Measurements from ENCODE around the gene SMAD3. TPM values are rescaled to one million over a fixed set of nuclear protein-coding genes. Genes with fewer than 3 reads are reported as not detected.

Gene SMAD3
- total and polyA plus RNA-seq, 3 experiments from 2014 or later, result 30.2 to 34.2 (median 31.7) TPM

GRCh38 chr15:67178569-67179210 lies 113.3 kb downstream of the SMAD3 start:
- Histone ChIP-seq H3K27ac (ENCODE audit: low read depth, low read length) (no peak overlapping the region), H3K9me3 (ENCODE audit: low read length) (no peaks in the 10 kb centered on the region), H3K4me1 (ENCODE audit: insufficient read depth, low read length) (peaks cover 6% of the 10 kb centered on the region), H3K36me3 (ENCODE audit: insufficient read depth, low read length) (peaks cover 17% of the 10 kb centered on the region), H3K27me3 (ENCODE audit: insufficient read depth, low read length, poor library complexity, severe bottlenecking) (no peaks in the 10 kb centered on the region), H3K4me3 (ENCODE audit: low read length) (no peak overlapping the region)
- Mint-ChIP-seq H3K27ac (peak overlapping the region in 4 of 8 donors; percentile 19 to 78 (median 34)), H3K9me3 (no peaks in the 10 kb centered on the region), H3K4me1 (peaks cover 24 to 33% (median 31%) of the 10 kb centered on the region in 3 donors), H3K27me3 (peaks cover 0 to 1% of the 10 kb centered on the region in 2 donors), H3K36me3 (peaks cover 0 to 93% (median 14%) of the 10 kb centered on the region in 3 donors), H3K4me3 (no peak overlapping the region)
- POLR2A ChIA-PET, result no interaction called here
- CTCF ChIA-PET, result interaction anchor here (1.1 kb wide), 1 partner anchor 77 kb away, joined by 3 read pairs; no protein-coding TSS in a partner anchor
- DNase-seq, result no peak

GRCh38 chr15:67179411-67179995 lies 114.1 kb downstream of the SMAD3 start:
- H3K4me3 Mint-ChIP-seq, result no peak overlapping the region
- H3K27ac ChIP-seq (ENCODE audit: low read depth, low read length), result no peak overlapping the region
- H3K36me3 ChIP-seq (ENCODE audit: insufficient read depth, low read length), result peaks cover 17% of the 10 kb centered on the region
- ChIA-PET POLR2A (no interaction called here), CTCF (no interaction called here)
- H3K27me3 Mint-ChIP-seq, result peaks cover 0 to 1% of the 10 kb centered on the region in 2 donors
- H3K27ac Mint-ChIP-seq, result peak overlapping the region in 6 of 8 donors; percentile 57 to 82 (median 64)
- peaks cover 16 to 25% (median 25%) of the 10 kb centered on the region in 3 donors for H3K4me1 Mint-ChIP-seq
- peaks cover 6% of the 10 kb centered on the region for H3K4me1 ChIP-seq (ENCODE audit: insufficient read depth, low read length)
- DNase-seq, result no peak
- no peaks in the 10 kb centered on the region for H3K27me3 ChIP-seq (ENCODE audit: insufficient read depth, low read length, poor library complexity, severe bottlenecking)
- H3K9me3 ChIP-seq (ENCODE audit: low read length), result no peaks in the 10 kb centered on the region
- H3K36me3 Mint-ChIP-seq, result peaks cover 0 to 93% (median 10%) of the 10 kb centered on the region in 3 donors
- no peak overlapping the region for H3K4me3 ChIP-seq (ENCODE audit: low read length)
- H3K9me3 Mint-ChIP-seq, result no peaks in the 10 kb centered on the region

- Mint-ChIP-seq H3K27ac (peak overlapping the region in 6 of 8 donors; percentile 1 to 82 (median 65)), H3K36me3 (peaks cover 0 to 93% (median 10%) of the 10 kb centered on the region in 3 donors), H3K27me3 (peaks cover 0 to 1% of the 10 kb centered on the region in 2 donors), H3K4me3 (no peak overlapping the region), H3K4me1 (peaks cover 16 to 23% (median 22%) of the 10 kb centered on the region in 3 donors), H3K9me3 (no peaks in the 10 kb centered on the region)
- ChIA-PET POLR2A (no interaction called here), CTCF (no interaction called here)
- H3K4me1 ChIP-seq (ENCODE audit: insufficient read depth, low read length), result peaks cover under 1% of the 10 kb centered on the region
- H3K27me3 ChIP-seq (ENCODE audit: insufficient read depth, low read length, poor library complexity, severe bottlenecking), result no peaks in the 10 kb centered on the region
- no peaks in the 10 kb centered on the region for H3K9me3 ChIP-seq (ENCODE audit: low read length)
- peaks cover 21% of the 10 kb centered on the region for H3K36me3 ChIP-seq (ENCODE audit: insufficient read depth, low read length)
- H3K27ac ChIP-seq (ENCODE audit: low read depth, low read length), result no peak overlapping the region
- DNase-seq, result no peak
- no peak overlapping the region for H3K4me3 ChIP-seq (ENCODE audit: low read length)
Measured at GRCh38 chr15:67180035-67180434, 114.6 kb downstream of the SMAD3 start.

- no peaks in the 10 kb centered on the region for H3K9me3 ChIP-seq (ENCODE audit: low read length)
- H3K27ac ChIP-seq (ENCODE audit: low read depth, low read length), result no peak overlapping the region
- no peaks in the 10 kb centered on the region for H3K4me1 ChIP-seq (ENCODE audit: insufficient read depth, low read length)
- Mint-ChIP-seq H3K36me3 (peaks cover 0 to 93% (median 10%) of the 10 kb centered on the region in 3 donors), H3K4me1 (peaks cover 16 to 23% (median 22%) of the 10 kb centered on the region in 3 donors), H3K4me3 (no peak overlapping the region), H3K9me3 (no peaks in the 10 kb centered on the region), H3K27ac (peak overlapping the region in 1 of 8 donors; percentile 23), H3K27me3 (peaks cover 0 to 4% of the 10 kb centered on the region in 2 donors)
- ChIA-PET POLR2A (no interaction called here), CTCF (interaction anchor here (0.8 kb wide), 1 partner anchor 32 kb away, joined by 3 read pairs; no protein-coding TSS in a partner anchor)
- DNase-seq, result no peak
- H3K4me3 ChIP-seq (ENCODE audit: low read length), result no peak overlapping the region
- no peaks in the 10 kb centered on the region for H3K27me3 ChIP-seq (ENCODE audit: insufficient read depth, low read length, poor library complexity, severe bottlenecking)
- peaks cover 23% of the 10 kb centered on the region for H3K36me3 ChIP-seq (ENCODE audit: insufficient read depth, low read length)
Measured at GRCh38 chr15:67180514-67181191, 115.3 kb downstream of the SMAD3 start.

- ChIA-PET CTCF (interaction anchor here (0.8 kb wide), 1 partner anchor 33 kb away, joined by 3 read pairs; no protein-coding TSS in a partner anchor), POLR2A (no interaction called here)
- no peaks in the 10 kb centered on the region for H3K4me1 ChIP-seq (ENCODE audit: insufficient read depth, low read length)
- Mint-ChIP-seq H3K9me3 (no peaks in the 10 kb centered on the region), H3K27ac (peak overlapping the region in 2 of 8 donors; percentile 23 to 81), H3K4me3 (no peak overlapping the region), H3K36me3 (peaks cover 0 to 93% (median 10%) of the 10 kb centered on the region in 3 donors), H3K27me3 (peaks cover 0 to 6% of the 10 kb centered on the region in 2 donors), H3K4me1 (peaks cover 14 to 22% (median 22%) of the 10 kb centered on the region in 3 donors)
- H3K36me3 ChIP-seq (ENCODE audit: insufficient read depth, low read length), result peaks cover 23% of the 10 kb centered on the region
- no peak overlapping the region for H3K27ac ChIP-seq (ENCODE audit: low read depth, low read length)
- H3K9me3 ChIP-seq (ENCODE audit: low read length), result no peaks in the 10 kb centered on the region
- no peak overlapping the region for H3K4me3 ChIP-seq (ENCODE audit: low read length)
- DNase-seq, result no peak
- no peaks in the 10 kb centered on the region for H3K27me3 ChIP-seq (ENCODE audit: insufficient read depth, low read length, poor library complexity, severe bottlenecking)
Measured at GRCh38 chr15:67181221-67181639, 115.8 kb downstream of the SMAD3 start.

GRCh38 chr15:67183443-67184169 lies 118.2 kb downstream of the SMAD3 start:
- ChIA-PET CTCF (no interaction called here), POLR2A (interaction anchor here (0.7 kb wide), 1 partner anchor 78 kb away, joined by 5 read pairs; no protein-coding TSS in a partner anchor)
- H3K9me3 ChIP-seq (ENCODE audit: low read length), result no peaks in the 10 kb centered on the region
- H3K4me3 Mint-ChIP-seq, result peak overlapping the region in 1 of 7 donors; percentile 61
- peaks cover 22% of the 10 kb centered on the region for H3K36me3 ChIP-seq (ENCODE audit: insufficient read depth, low read length)
- peaks cover 0 to 7% of the 10 kb centered on the region in 2 donors for H3K27me3 Mint-ChIP-seq
- H3K27ac ChIP-seq (ENCODE audit: low read depth, low read length), result no peak overlapping the region
- H3K27me3 ChIP-seq (ENCODE audit: insufficient read depth, low read length, poor library complexity, severe bottlenecking), result no peaks in the 10 kb centered on the region
- H3K4me3 ChIP-seq (ENCODE audit: low read length), result no peak overlapping the region
- no peaks in the 10 kb centered on the region for H3K9me3 Mint-ChIP-seq
- peaks cover 13 to 19% (median 14%) of the 10 kb centered on the region in 3 donors for H3K4me1 Mint-ChIP-seq
- H3K36me3 Mint-ChIP-seq, result peaks cover 0 to 95% (median 12%) of the 10 kb centered on the region in 3 donors
- no peak for DNase-seq
- peak overlapping the region in 5 of 8 donors; percentile 6 to 93 (median 23) for H3K27ac Mint-ChIP-seq
- H3K4me1 ChIP-seq (ENCODE audit: insufficient read depth, low read length), result no peaks in the 10 kb centered on the region

GRCh38 chr15:67184208-67184925 lies 119.0 kb downstream of the SMAD3 start:
- POLR2A ChIA-PET, result interaction anchor here (0.7 kb wide), 1 partner anchor 78 kb away, joined by 5 read pairs; no protein-coding TSS in a partner anchor
- H3K27ac Mint-ChIP-seq, result peak overlapping the region in 2 of 8 donors; percentile 66 to 71

More at GRCh38 chr15:67184208-67184925, 119.0 kb downstream of the SMAD3 start:
- no peaks in the 10 kb centered on the region for H3K4me1 ChIP-seq (ENCODE audit: insufficient read depth, low read length)
- H3K27me3 Mint-ChIP-seq, result peaks cover 0 to 7% of the 10 kb centered on the region in 2 donors
- H3K9me3 ChIP-seq (ENCODE audit: low read length), result no peaks in the 10 kb centered on the region
- peaks cover 13 to 17% (median 14%) of the 10 kb centered on the region in 3 donors for H3K4me1 Mint-ChIP-seq
- peaks cover 0 to 95% (median 12%) of the 10 kb centered on the region in 3 donors for H3K36me3 Mint-ChIP-seq
- no peaks in the 10 kb centered on the region for H3K27me3 ChIP-seq (ENCODE audit: insufficient read depth, low read length, poor library complexity, severe bottlenecking)
- H3K4me3 Mint-ChIP-seq, result no peak overlapping the region
- CTCF ChIA-PET, result no interaction called here
- no peak overlapping the region for H3K27ac ChIP-seq (ENCODE audit: low read depth, low read length)
- H3K36me3 ChIP-seq (ENCODE audit: insufficient read depth, low read length), result peaks cover 23% of the 10 kb centered on the region
- DNase-seq, result no peak
- H3K9me3 Mint-ChIP-seq, result no peaks in the 10 kb centered on the region
- no peak overlapping the region for H3K4me3 ChIP-seq (ENCODE audit: low read length)
